Ovary (tissue), 9 donors: ENCODE measurements around the gene CDH16. TPM values are rescaled to one million over a fixed set of nuclear protein-coding genes. Genes with fewer than 3 reads are reported as not detected.

Experiments
- DNase-seq, 5 donors: peaks; one replicate each; pipeline ENCODE4 v3.0.0-alpha.2; 2019 to 2020
- H3K27ac ChIP-seq, 2 donors: fragments of 200-600 bp; one replicate each; pipeline versions ENCODE4 v1.5.1 to v1.8.0; 2019 to 2022
- H3K27me3 ChIP-seq: fragments of 200-600 bp; one replicate; pipeline ENCODE4 v1.8.0; 2022
- H3K36me3 ChIP-seq: fragments of 200-600 bp; sonication (generic); one replicate; pipeline ENCODE4 v1.5.1; 2019
- H3K4me1 ChIP-seq: one replicate; pipeline ENCODE4 v1.8.1; 2013; ENCODE audit warnings: mild to moderate bottlenecking, moderate library complexity; ENCODE audit not compliant: insufficient read depth
- H3K4me3 ChIP-seq: fragments of 200-600 bp; sonication (generic); one replicate; pipeline ENCODE4 v1.5.1; 2017
- H3K9me3 ChIP-seq, 2 donors: fragments of 200-600 bp in 1 of 2; sonication (generic) in 1 of 2; one replicate each; pipeline versions ENCODE4 v1.5.1 to v1.8.1; 2013 to 2019; ENCODE audit warnings: mild to moderate bottlenecking in 1 of 2, moderate library complexity in 1 of 2
- CTCF ChIP-seq, 3 donors: fragments of 450-650 bp in 2 of 3; fragments of 200-600 bp in 1 of 3; IDR thresholded peaks; one replicate each; pipeline versions ENCODE4 v1.5.1 to v1.8.0; 2016 to 2022; ENCODE audit warnings: antibody characterized with exemption in 3 of 3, mild to moderate bottlenecking in 1 of 3
- EP300 ChIP-seq: sonication (generic); formaldehyde crosslinking; IDR thresholded peaks from one replicate; pipeline ENCODE4 v1.6.1; 2017; ENCODE audit warnings: antibody characterized with exemption
- POLR2A ChIP-seq: fragments of 450-650 bp; IDR thresholded peaks from one replicate; pipeline ENCODE4 v1.6.1; 2017; ENCODE audit warnings: antibody characterized with exemption, mild to moderate bottlenecking, moderate library complexity
- whole genome bisulfite sequencing, 3 donors: extraction: QIAGEN DNeasy Blood & Tissue Kit in 1 of 3; methylation state at CpG; one replicate each; pipeline versions ENCODE4 v1.1.5 to v1.1.7; 2013 to 2017; 5-methylcytosine and 5-hydroxymethylcytosine counted together
- intact Hi-C, 4 donors: fragments of 100-400 bp; cut with DNase I; formaldehyde crosslinking; loops; one replicate each; pipeline versions ENCODE4 v1.11.0 to v1.15.1; 2022 to 2023
- polyA plus RNA-seq, 2 donors: library from polyadenylated mRNA; stranded (reverse); fragments of 200-250 nt in 1 of 2; fragments of 350-450 nt in 1 of 2; fragmentation: Illumina TruSeq in 1 of 2; extraction: RNeasy Lipid Tissue Mini Kit (QIAGEN cat#74804) in 1 of 2; gene quantifications; one replicate each; pipeline ENCODE4 v1.2.3, GENCODE V29; 2013 to 2014
- total RNA-seq, 7 donors: library from RNA; depleted of rRNA in 2 of 7; stranded (reverse); fragments of >200 nt in 2 of 7; fragmentation: NEBNext Ultra II Directional in 3 of 7; extraction: Animal tissue kit (Norgen Biotek cat#: 25700) in 3 of 7; gene quantifications; one replicate each; pipeline versions ENCODE4 v1.1.0 to v1.2.4, GENCODE V29; 2016 to 2023
- donor health status: DM: no; HTN: no; CAD: no; lungs with moderate emphysema.
- donor health status: DM: no; HTN: no; CAD: no.
- donor health status: Bipolar disorder and iron deficiency.
- donor health status: DM: yes; HTN: yes; CAD: no.
- donor health status: DM: no; HTN: no; CAD: no.
- donor health status: DM: yes; HTN: yes; CAD: no.

CDH16 gene
- total and polyA plus RNA-seq, 9 donors: 0.12 to 19.2 (median 0.57) TPM; not detected in 4

GRCh38 chr16:66954097-66954659 is 35.5 kb upstream of the CDH16 start:
- H3K27me3 ChIP-seq: no peaks in the 10 kb centered on the region
- intact Hi-C loops: loop anchor here in 1 of 4 donors (5.0 kb wide), 1 partner anchor 203 kb away; the partner anchor contains the start of genes FBXL8 and TRADD
- no peaks in the 10 kb centered on the region for H3K4me1 ChIP-seq
- H3K9me3 ChIP-seq: no peaks in the 10 kb centered on the region
- DNase-seq: peak; percentile 73 to 87 (median 82)
- no peak overlapping the region for H3K4me3 ChIP-seq
- H3K36me3 ChIP-seq: no peaks in the 10 kb centered on the region
- WGBS, 3 donors: 18 to 28% (median 22%) methylated on average over 8 of the region's 8 CpGs
- TF ChIP-seq POLR2A (no peak), CTCF (IDR thresholded peaks at IDR 0.05) (peak; percentile 66 to 79 (median 68))
- no peak overlapping the region for H3K27ac ChIP-seq

DNA sequence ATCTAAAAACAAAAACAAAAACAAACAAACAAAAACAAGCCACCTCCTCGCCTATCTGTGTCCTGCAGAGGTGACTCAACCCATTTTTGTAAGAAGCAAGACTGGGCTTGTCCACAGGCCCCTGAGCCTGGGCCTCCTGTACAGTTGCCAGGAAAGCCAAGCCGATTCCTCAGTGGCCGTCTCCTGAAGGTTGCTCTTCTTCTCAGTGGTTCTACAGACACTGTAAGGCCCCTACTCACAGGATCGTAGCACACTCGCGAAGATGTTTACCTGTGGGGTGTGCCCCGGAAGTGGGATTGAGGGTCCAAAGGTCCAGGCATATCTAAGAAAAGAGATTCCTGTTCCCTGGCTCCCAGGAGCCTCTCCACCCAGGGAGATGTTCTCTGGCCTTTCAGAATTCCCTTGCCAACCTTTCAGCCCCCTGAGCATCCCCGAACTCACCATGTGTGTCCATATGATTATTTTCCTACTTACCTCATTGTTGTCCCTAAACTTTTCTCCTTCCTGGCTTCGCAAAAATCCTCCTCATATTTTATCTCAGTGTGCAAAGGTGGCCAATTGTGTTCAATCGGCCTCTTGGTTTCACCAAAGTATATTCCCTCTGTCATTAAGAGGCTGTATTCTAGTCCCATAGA is 34.9 kb upstream of the CDH16 start:
- intact Hi-C loops: loop anchor here in 1 of 4 donors (5.0 kb wide), 1 partner anchor 204 kb away; the partner anchor contains the start of genes FBXL8 and TRADD
- H3K27me3 ChIP-seq: no peaks in the 10 kb centered on the region
- H3K9me3 ChIP-seq: no peaks in the 10 kb centered on the region
- no peaks in the 10 kb centered on the region for H3K36me3 ChIP-seq
- no peak for TF ChIP-seq POLR2A
- no peak for TF ChIP-seq CTCF (IDR thresholded peaks at IDR 0.05)
- no peak for TF ChIP-seq EP300
- no peak for DNase-seq
- H3K4me1 ChIP-seq: peaks cover 2% of the 10 kb centered on the region
- 79 to 87% (median 81%) methylated on average over 10 of the region's 10 CpGs for WGBS, 3 donors
- H3K27ac ChIP-seq: no peak overlapping the region
- H3K4me3 ChIP-seq: no peak overlapping the region

GRCh38 chr16:66952430-66953110 is 33.9 kb upstream of the CDH16 start:
- H3K27me3 ChIP-seq: no peaks in the 10 kb centered on the region
- H3K36me3 ChIP-seq: no peaks in the 10 kb centered on the region
- peaks cover 3% of the 10 kb centered on the region for H3K4me1 ChIP-seq
- intact Hi-C loops: loop anchor here in 1 of 4 donors (5.0 kb wide), 1 partner anchor 205 kb away; the partner anchor contains the start of genes FBXL8 and TRADD
- DNase-seq: no peak
- no peak overlapping the region for H3K4me3 ChIP-seq
- 82 to 91% (median 86%) methylated on average over 7 of the region's 7 CpGs for WGBS, 3 donors
- H3K27ac ChIP-seq: no peak overlapping the region
- TF ChIP-seq EP300 (no peak), CTCF (IDR thresholded peaks at IDR 0.05) (no peak), POLR2A (no peak)
- H3K9me3 ChIP-seq: no peaks in the 10 kb centered on the region

GRCh38 chr16:66950971-66951790 is 32.5 kb upstream of the CDH16 start:
- 72 to 80% (median 74%) methylated on average over 4 of the region's 4 CpGs for WGBS, 3 donors
- no peaks in the 10 kb centered on the region for H3K27me3 ChIP-seq
- no peak for DNase-seq
- no peaks in the 10 kb centered on the region for H3K36me3 ChIP-seq
- H3K9me3 ChIP-seq: no peaks in the 10 kb centered on the region
- TF ChIP-seq CTCF (IDR thresholded peaks at IDR 0.05) (no peak), POLR2A (no peak), EP300 (no peak)
- H3K27ac ChIP-seq: no peak overlapping the region
- no peak overlapping the region for H3K4me3 ChIP-seq
- intact Hi-C loops: loop anchor here in 1 of 4 donors (5.0 kb wide), 1 partner anchor 206 kb away; the partner anchor contains the start of genes FBXL8 and TRADD
- H3K4me1 ChIP-seq: peaks cover 3% of the 10 kb centered on the region
